A549 (cell line): ENCODE data around the gene MBNL1. TPM values are rescaled to one million over a fixed set of nuclear protein-coding genes. Genes with fewer than 3 reads are reported as not detected.
A peak's percentile ranks its signal among the peaks of the same experiment; 100 is the strongest.

Source experiments
- ATAC-seq, 2 experiments: fragments of 200-7000 bp in 1 of 2; fragments of >200 bp in 1 of 2; cut with Nextera tagmentation in 1 of 2; cut with Tn5 transposase in 1 of 2; 3 replicates each; pipeline versions ENCODE4 v1.8.0 to v1.9.1; 2018 to 2020; ENCODE audit warnings: mild to moderate bottlenecking in 1 of 2, moderate library complexity in 1 of 2
- CTCF ChIA-PET: fragments of 300-600 bp; sonication (Branson Sonifier 250); formaldehyde crosslinking; extraction: SDS; loops from one replicate; lab custom pipeline; 2021; ENCODE audit warnings: antibody characterized with exemption, inconsistent platforms; lab: Yijun Ruan, JAX
- POLR2A ChIA-PET: fragments of 350-600 bp; formaldehyde crosslinking; extraction: SDS; loops from one replicate; lab custom pipeline; 2021; ENCODE audit warnings: antibody characterized with exemption, inconsistent platforms; lab: Yijun Ruan, JAX
- DNase-seq, 2 experiments: peaks; one replicate each; pipeline versions ENCODE4 v3.0.0 to v3.0.0-alpha.2; 2011 to 2016; ENCODE audit warnings: low read depth in 1 of 2, low spot score in 1 of 2
- FAIRE-seq: peaks from 2 replicates; lab custom pipeline; 2011; peaks lifted over from hg19 to GRCh38; lab: Jason Lieb, UNC
- H3K27ac ChIP-seq, 2 experiments: fragments of >200 bp; sonication (Bioruptor Twin); formaldehyde crosslinking; 3 replicates each; pipeline ENCODE4 v1.5.1; 2016 to 2017
- H3K4me1 ChIP-seq: fragments of >200 bp; sonication (Bioruptor Twin); formaldehyde crosslinking; 3 replicates; pipeline ENCODE4 v1.6.1; 2016
- H3K4me2 ChIP-seq: fragments of >200 bp; sonication (Bioruptor Twin); formaldehyde crosslinking; 3 replicates; pipeline ENCODE4 v1.6.1; 2016
- H3K4me3 ChIP-seq: fragments of >200 bp; sonication (Bioruptor Twin); formaldehyde crosslinking; 3 replicates; pipeline ENCODE4 v1.5.1; 2016
- H3K9me3 ChIP-seq: fragments of >200 bp; sonication (Bioruptor Twin); formaldehyde crosslinking; 3 replicates; pipeline ENCODE4 v1.6.1; 2016
- CBX2 ChIP-seq: fragments of 200-600 bp; sonication (generic); IDR thresholded peaks from 2 replicates; pipeline ENCODE4 v1.6.1; 2016; ENCODE audit warnings: low read depth, mild to moderate bottlenecking, borderline replicate concordance
- CBX8 ChIP-seq: fragments of 200-600 bp; sonication (generic); IDR thresholded peaks from 2 replicates; pipeline ENCODE4 v1.6.1; 2016
- CEBPB ChIP-seq, 2 experiments: fragments of >200 bp in 1 of 2; sonication (Bioruptor Twin) in 1 of 2; formaldehyde crosslinking in 1 of 2; IDR thresholded peaks; 2 replicates each; pipeline ENCODE4 v1.6.1; 2012 to 2016
- EP300 ChIP-seq, 2 experiments: fragments of >200 bp; sonication (Bioruptor Twin); formaldehyde crosslinking; IDR thresholded peaks; 2 replicates in 1 of 2; 3 replicates in 1 of 2; pipeline ENCODE4 v1.6.1; 2016 to 2017
- FOSL2 ChIP-seq, 2 experiments: fragments of 450-650 bp in 1 of 2; fragments of >200 bp in 1 of 2; sonication (Bioruptor Twin) in 1 of 2; formaldehyde crosslinking; IDR thresholded peaks; 2 replicates each; pipeline versions ENCODE4 v1.5.0 to v1.6.1; 2016 to 2020; ENCODE audit warnings: mild to moderate bottlenecking in 1 of 2, moderate library complexity in 1 of 2
- FOXS1 ChIP-seq: fragments of 250-450 bp; sonication (Bioruptor Pico); IDR thresholded peaks from 2 replicates; pipeline ENCODE4 v1.5.0; 2020; ENCODE audit warnings: mild to moderate bottlenecking, moderate library complexity
- GATA3 ChIP-seq: IDR thresholded peaks from 2 replicates; pipeline ENCODE4 v1.6.1; 2012; ENCODE audit warnings: borderline replicate concordance
- JUN ChIP-seq, 2 experiments: fragments of >200 bp; sonication (Bioruptor Twin); formaldehyde crosslinking; IDR thresholded peaks; 2 replicates in 1 of 2; 3 replicates in 1 of 2; pipeline ENCODE4 v1.6.1; 2016 to 2017
- JUNB ChIP-seq: fragments of >200 bp; sonication (Bioruptor Twin); formaldehyde crosslinking; IDR thresholded peaks from 2 replicates; pipeline ENCODE4 v1.6.1; 2016
- KDM1A ChIP-seq: fragments of 200-600 bp; sonication (generic); IDR thresholded peaks from 2 replicates; pipeline ENCODE4 v1.6.1; 2016; ENCODE audit warnings: low read depth, mild to moderate bottlenecking
- KDM5A ChIP-seq: fragments of 200-600 bp; sonication (generic); IDR thresholded peaks from 2 replicates; pipeline ENCODE4 v1.6.1; 2016; ENCODE audit warnings: antibody characterized with exemption, mild to moderate bottlenecking
- MAZ ChIP-seq: fragments of 150-350 bp; IDR thresholded peaks from 2 replicates; pipeline ENCODE4 v1.6.1; 2014; ENCODE audit warnings: antibody characterized with exemption, low read depth, low read length, borderline replicate concordance
- NPAS2 ChIP-seq: fragments of 250-450 bp; sonication (Bioruptor Pico); IDR thresholded peaks from 2 replicates; pipeline ENCODE4 v1.8.0; 2022; ENCODE audit warnings: mild to moderate bottlenecking, moderate library complexity, borderline replicate concordance
- NR3C1 ChIP-seq: fragments of >200 bp; sonication (Bioruptor Twin); formaldehyde crosslinking; IDR thresholded peaks from 3 replicates; pipeline ENCODE4 v1.6.1; 2017
- POLR2A ChIP-seq: IDR thresholded peaks from 2 replicates; pipeline ENCODE4 v1.6.1; 2012; ENCODE audit warnings: mild to moderate bottlenecking, low read length
- RAD21 ChIP-seq, 2 experiments: fragments of >200 bp in 1 of 2; sonication (Bioruptor Twin) in 1 of 2; formaldehyde crosslinking in 1 of 2; IDR thresholded peaks in 1 of 2; conservative IDR thresholded peaks in 1 of 2; 2 replicates in 1 of 2; 3 replicates in 1 of 2; pipeline ENCODE4 v1.6.1; 2012 to 2018; ENCODE audit warnings: inconsistent platforms in 1 of 2
- RARB ChIP-seq: fragments of 250-450 bp; sonication (Bioruptor Pico); IDR thresholded peaks from 2 replicates; pipeline ENCODE4 v1.8.0; 2021; ENCODE audit warnings: mild to moderate bottlenecking, moderate library complexity
- SMC3 ChIP-seq: fragments of >200 bp; sonication (Bioruptor Twin); formaldehyde crosslinking; IDR thresholded peaks from 3 replicates; pipeline ENCODE4 v1.6.1; 2018; ENCODE audit warnings: inconsistent platforms
- SREBF2 ChIP-seq: fragments of 450-650 bp; IDR thresholded peaks from 2 replicates; pipeline ENCODE4 v1.6.1; 2014; ENCODE audit warnings: mild to moderate bottlenecking, moderate library complexity
- ZNF302 ChIP-seq: fragments of 250-450 bp; sonication (Bioruptor Pico); IDR thresholded peaks from 2 replicates; pipeline ENCODE4 v1.9.0; 2021; ENCODE audit warnings: inconsistent platforms, mild to moderate bottlenecking, moderate library complexity
- ZSCAN20 ChIP-seq: fragments of 250-450 bp; sonication (Bioruptor Pico); IDR thresholded peaks from 2 replicates; pipeline ENCODE4 v1.8.0; 2022; ENCODE audit warnings: mild to moderate bottlenecking, moderate library complexity
- WGBS: methylation state at CpG from one replicate; pipeline ENCODE4 v1.1.6; 2017; ENCODE audit errors: missing lambda C conversion rate; 5-methylcytosine and 5-hydroxymethylcytosine counted together
- polyA plus RNA-seq, 4 experiments: library from polyadenylated mRNA; depleted of rRNA in 3 of 4; stranded (reverse); fragments of >200 nt; fragmentation: RNase III in 1 of 4; extraction: RNeasy Plus Mini Kit Qiagen cat#74134 plus additional on column Dnase treatment in 1 of 4; gene quantifications; 2 replicates in 3 of 4; 3 replicates in 1 of 4; pipeline ENCODE4 v1.2.3, GENCODE V29; 2011 to 2017
- TF ChIP-seq, protein P1 (sequence below): IDR thresholded peaks from 2 replicates; pipeline ENCODE4 v1.6.1; 2012
- TF ChIP-seq, protein P2 (sequence below): fragments of 200-600 bp; sonication (generic); IDR thresholded peaks from 2 replicates; pipeline ENCODE4 v1.6.1; 2016; ENCODE audit warnings: antibody characterized with exemption, mild to moderate bottlenecking, moderate library complexity
- TF ChIP-seq, protein P3 (sequence below): fragments of 450-650 bp; IDR thresholded peaks from 2 replicates; pipeline ENCODE4 v1.6.1; 2014; ENCODE audit warnings: antibody characterized with exemption
- TF ChIP-seq, protein P4 (sequence below): fragments of >200 bp; sonication (Bioruptor Twin); formaldehyde crosslinking; IDR thresholded peaks from 2 replicates; pipeline ENCODE4 v1.6.1; 2016

MBNL1 gene
- polyA plus RNA-seq, 2 of the 4 experiments (the other 2 are of a cell fraction) = 60.5 to 92.5 TPM

DNA sequence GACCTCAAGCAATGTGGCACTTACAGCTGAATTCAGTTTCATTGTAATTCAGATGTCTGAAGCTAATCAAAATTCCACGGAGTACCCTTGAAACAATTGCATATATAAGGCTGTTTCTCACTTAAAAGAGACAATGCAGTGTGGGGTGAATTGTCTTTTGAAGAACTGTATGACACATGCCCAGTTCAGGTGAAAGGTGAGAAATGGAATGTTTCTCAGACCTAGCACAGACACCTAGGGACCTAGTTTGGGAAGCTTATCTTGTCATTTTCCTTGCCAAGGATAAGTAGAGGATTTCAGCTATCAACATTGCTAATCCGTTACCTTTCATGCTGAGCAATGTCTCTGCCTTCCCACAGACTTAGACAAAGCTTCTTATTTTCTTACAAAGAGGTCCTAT is 36.3 kb downstream of the MBNL1 start (continued):
- TF ChIP-seq, protein P1, sequence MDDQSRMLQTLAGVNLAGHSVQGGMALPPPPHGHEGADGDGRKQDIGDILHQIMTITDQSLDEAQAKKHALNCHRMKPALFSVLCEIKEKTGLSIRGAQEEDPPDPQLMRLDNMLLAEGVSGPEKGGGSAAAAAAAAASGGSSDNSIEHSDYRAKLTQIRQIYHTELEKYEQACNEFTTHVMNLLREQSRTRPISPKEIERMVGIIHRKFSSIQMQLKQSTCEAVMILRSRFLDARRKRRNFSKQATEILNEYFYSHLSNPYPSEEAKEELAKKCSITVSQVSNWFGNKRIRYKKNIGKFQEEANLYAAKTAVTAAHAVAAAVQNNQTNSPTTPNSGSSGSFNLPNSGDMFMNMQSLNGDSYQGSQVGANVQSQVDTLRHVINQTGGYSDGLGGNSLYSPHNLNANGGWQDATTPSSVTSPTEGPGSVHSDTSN = no peak

DNA sequence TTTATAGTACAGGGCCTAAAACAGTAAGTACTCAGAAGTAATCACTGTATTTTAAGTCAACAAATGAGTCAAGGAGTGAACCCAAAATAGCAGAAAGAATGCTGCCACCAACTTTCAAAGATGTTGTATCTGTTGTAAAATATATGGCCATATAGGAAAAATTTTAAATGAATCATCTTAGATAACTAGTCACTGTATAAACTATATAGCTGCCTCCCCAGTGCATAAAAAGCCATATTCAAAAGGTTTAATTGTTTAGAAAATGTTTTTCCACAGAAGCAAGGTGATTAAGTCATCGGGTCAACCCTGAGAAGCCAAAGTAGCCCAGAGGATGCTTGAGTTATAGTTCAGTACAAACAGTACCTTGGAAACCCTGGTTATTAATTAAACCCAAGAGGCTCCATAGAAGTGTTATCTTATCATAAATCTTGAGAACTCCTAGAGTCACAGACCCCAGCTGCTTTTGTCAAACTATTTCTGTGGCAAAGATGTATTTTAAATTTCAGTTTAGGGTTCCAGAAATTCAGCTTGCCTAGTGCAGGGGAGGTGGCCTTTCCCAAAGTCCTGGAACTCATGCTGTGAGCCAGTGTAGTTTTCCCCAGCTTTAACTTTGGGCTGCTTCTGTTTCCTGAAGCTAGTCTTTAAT is 39.2 kb downstream of the MBNL1 start:
- Histone ChIP-seq H3K9me3 (no peaks in the 10 kb centered on the region), H3K4me1 (peaks cover 73% of the 10 kb centered on the region), H3K4me2 (peak overlapping the region; percentile 90), H3K27ac (peak overlapping the region; percentile 84 to 91), H3K4me3 (peak overlapping the region; percentile 25; the same call in 2 of the 3 replicates)
- DNase-seq (peak; percentile 32 to 84), FAIRE-seq (peak; percentile 32), ATAC-seq (peak; percentile 90 to 91)
- WGBS = 5% methylated on average over 1 of the region's 1 CpG
- ChIA-PET CTCF (interaction anchor here (0.6 to 1.6 kb wide), 3 partner anchors 10 to 1550 kb away, joined by 3 to 4 read pairs (median 3); no protein-coding TSS in a partner anchor), POLR2A (interaction anchor here (0.6 kb wide), 1 partner anchor 12 kb away, joined by 8 read pairs; no protein-coding TSS in a partner anchor)
- TF ChIP-seq CBX8 (no peak), ZSCAN20 (no peak), SMC3 (0 out of 3 replicates have a peak, but pooled peaks have one; percentile 12), RARB (CRISPR knock-in tag) (no peak; the same call in 1 of the 2 replicates), NPAS2 (CRISPR knock-in tag) (no peak), KDM1A (no peak), ZNF302 (CRISPR knock-in tag) (no peak), GATA3 (peak; percentile 91), JUN (IDR thresholded peaks at IDR 0.05) (peak; percentile 18 to 59; a peak in 1 of 5 replicates), KDM5A (no peak), SREBF2 (no peak), EP300 (IDR thresholded peaks at IDR 0.05) (peak in 1 of 2 experiments; percentile 13; a peak in 1 of 5 replicates), FOXS1 (no peak), CBX2 (no peak), FOSL2 (IDR thresholded peaks at IDR 0.05) (no peak; the same call in 1 of the 2 replicates), FOSL2 (CRISPR knock-in tag; IDR thresholded peaks at IDR 0.05) (peak; percentile 73), NR3C1 (no peak), POLR2A (no peak), MAZ (no peak), CEBPB (IDR thresholded peaks at IDR 0.05) (peak in 1 of 2 experiments; percentile 46; a peak in 1 of 4 replicates), RAD21 (conservative IDR thresholded peaks at IDR 0.05 in 1 of 2, IDR thresholded peaks at IDR 0.05 in 1 of 2) (peak in 1 of 2 experiments; percentile 1; a peak in 1 of 5 replicates), JUNB (peak; percentile 72)
- TF ChIP-seq, protein P2, sequence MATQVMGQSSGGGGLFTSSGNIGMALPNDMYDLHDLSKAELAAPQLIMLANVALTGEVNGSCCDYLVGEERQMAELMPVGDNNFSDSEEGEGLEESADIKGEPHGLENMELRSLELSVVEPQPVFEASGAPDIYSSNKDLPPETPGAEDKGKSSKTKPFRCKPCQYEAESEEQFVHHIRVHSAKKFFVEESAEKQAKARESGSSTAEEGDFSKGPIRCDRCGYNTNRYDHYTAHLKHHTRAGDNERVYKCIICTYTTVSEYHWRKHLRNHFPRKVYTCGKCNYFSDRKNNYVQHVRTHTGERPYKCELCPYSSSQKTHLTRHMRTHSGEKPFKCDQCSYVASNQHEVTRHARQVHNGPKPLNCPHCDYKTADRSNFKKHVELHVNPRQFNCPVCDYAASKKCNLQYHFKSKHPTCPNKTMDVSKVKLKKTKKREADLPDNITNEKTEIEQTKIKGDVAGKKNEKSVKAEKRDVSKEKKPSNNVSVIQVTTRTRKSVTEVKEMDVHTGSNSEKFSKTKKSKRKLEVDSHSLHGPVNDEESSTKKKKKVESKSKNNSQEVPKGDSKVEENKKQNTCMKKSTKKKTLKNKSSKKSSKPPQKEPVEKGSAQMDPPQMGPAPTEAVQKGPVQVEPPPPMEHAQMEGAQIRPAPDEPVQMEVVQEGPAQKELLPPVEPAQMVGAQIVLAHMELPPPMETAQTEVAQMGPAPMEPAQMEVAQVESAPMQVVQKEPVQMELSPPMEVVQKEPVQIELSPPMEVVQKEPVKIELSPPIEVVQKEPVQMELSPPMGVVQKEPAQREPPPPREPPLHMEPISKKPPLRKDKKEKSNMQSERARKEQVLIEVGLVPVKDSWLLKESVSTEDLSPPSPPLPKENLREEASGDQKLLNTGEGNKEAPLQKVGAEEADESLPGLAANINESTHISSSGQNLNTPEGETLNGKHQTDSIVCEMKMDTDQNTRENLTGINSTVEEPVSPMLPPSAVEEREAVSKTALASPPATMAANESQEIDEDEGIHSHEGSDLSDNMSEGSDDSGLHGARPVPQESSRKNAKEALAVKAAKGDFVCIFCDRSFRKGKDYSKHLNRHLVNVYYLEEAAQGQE = no peak
- TF ChIP-seq, protein P1 = no peak
- TF ChIP-seq, protein P3, sequence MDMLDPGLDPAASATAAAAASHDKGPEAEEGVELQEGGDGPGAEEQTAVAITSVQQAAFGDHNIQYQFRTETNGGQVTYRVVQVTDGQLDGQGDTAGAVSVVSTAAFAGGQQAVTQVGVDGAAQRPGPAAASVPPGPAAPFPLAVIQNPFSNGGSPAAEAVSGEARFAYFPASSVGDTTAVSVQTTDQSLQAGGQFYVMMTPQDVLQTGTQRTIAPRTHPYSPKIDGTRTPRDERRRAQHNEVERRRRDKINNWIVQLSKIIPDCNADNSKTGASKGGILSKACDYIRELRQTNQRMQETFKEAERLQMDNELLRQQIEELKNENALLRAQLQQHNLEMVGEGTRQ = no peak
- TF ChIP-seq, protein P4, sequence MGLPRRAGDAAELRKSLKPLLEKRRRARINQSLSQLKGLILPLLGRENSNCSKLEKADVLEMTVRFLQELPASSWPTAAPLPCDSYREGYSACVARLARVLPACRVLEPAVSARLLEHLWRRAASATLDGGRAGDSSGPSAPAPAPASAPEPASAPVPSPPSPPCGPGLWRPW = no peak
